T-helper 2 cell (primary cell): Measurements from ENCODE around the gene PPP1R12B.
"Not testable (repeated sequence)": the region's sequence is repeated elsewhere in the genome, so short reads cannot be mapped to it uniquely, and the experiment has no call there.

Experiments
- DNase-seq, 5 experiments: peaks; one replicate each; pipeline versions ENCODE4 v3.0.0 to v3.0.0-alpha.2; 2012 to 2022

Gene PPP1R12B

DNA sequence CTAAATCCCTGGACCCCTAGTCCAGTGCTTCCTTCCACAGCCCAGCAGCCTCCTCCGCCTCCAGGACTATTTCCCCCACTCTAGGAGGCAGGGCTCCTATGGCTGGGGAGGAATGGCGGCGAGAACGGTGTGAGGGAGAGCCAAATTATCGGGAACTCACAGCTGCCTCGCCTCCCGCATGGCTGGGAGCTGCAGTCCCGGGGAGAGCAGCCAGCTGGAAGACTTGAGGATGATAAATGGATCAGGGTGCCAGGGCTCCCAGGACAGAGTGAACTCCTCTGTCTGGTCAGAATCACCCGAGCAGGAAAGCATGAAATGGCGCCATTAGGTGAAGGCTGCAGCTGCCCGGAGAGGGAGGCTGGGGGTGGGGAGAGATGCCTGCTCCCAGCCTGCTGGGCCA lies 270.5 kb downstream of the PPP1R12B start:
- not testable (repeated sequence) for DNase-seq

- DNase-seq, result no peak
Measured at GRCh38 chr1:202619505-202619904, 271.0 kb downstream of the PPP1R12B start.

GRCh38 chr1:202620036-202620435 lies 271.5 kb downstream of the PPP1R12B start:
- not testable (repeated sequence) for DNase-seq

- DNase-seq, result no peak
Measured at GRCh38 chr1:202621446-202621845, 272.9 kb downstream of the PPP1R12B start.

GRCh38 chr1:202622388-202622787 lies 273.9 kb downstream of the PPP1R12B start:
- no peak for DNase-seq

GRCh38 chr1:202623075-202623474 lies 274.6 kb downstream of the PPP1R12B start:
- DNase-seq, result no peak

DNA sequence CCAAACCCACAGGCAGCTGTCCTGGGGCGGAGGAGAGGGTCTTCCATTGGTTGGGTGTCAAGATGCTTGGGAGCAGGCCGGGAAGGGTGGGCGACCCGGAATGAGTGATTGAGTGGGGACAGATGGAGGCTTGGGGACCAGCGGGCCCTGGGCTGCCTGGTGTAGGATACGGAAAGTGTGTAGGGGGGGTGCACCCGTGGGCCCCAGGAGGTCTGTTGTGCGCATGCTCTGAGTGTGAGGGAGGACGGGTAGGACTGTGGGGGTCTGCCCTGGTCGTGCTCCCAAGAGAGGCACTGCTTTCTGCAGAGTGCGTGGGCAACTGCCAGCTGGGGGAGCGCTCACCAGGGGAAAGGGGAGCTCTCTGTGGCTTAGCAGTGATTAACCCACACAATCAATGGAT lies 275.0 kb downstream of the PPP1R12B start:
- DNase-seq, result not testable (repeated sequence)

DNA sequence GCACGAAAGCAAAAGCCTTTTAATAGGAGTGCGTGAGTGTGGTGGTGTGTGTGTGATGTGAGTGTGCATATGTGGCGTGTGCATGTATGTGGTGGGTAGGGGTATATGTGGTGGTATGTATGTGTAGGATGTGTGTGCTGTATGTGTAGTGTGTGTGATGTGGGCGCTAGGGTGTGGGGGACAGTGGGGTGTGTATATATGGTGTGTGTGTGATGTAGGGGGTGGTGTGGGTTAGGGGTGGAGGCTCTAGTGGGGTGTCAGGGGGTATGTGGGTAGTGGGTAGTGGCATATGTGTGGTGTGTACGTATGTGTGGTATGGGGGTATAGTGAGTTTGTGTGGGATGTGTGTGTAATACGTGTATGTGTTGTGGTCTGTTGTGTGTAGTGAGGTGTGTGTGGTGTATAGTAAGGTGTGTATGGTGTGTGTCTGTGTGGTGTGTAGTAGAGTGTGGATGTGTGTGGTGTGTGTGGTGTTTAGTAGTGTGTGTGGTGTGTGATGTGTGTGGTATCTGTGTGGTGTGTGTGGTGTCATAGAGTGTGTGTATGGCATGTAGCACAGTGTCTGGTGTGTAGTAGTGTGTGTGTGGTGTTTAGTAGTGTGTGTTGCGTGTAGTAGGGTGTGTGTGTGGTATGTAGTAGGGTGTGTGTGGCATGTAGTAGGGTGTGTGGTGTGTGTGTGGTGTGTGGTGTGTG lies 275.7 kb downstream of the PPP1R12B start:
- DNase-seq, result peak in 1 of 5 experiments; percentile 16

- peak in 1 of 5 experiments; percentile 60 for DNase-seq
Measured at GRCh38 chr1:202624781-202625108, 276.2 kb downstream of the PPP1R12B start.

DNA sequence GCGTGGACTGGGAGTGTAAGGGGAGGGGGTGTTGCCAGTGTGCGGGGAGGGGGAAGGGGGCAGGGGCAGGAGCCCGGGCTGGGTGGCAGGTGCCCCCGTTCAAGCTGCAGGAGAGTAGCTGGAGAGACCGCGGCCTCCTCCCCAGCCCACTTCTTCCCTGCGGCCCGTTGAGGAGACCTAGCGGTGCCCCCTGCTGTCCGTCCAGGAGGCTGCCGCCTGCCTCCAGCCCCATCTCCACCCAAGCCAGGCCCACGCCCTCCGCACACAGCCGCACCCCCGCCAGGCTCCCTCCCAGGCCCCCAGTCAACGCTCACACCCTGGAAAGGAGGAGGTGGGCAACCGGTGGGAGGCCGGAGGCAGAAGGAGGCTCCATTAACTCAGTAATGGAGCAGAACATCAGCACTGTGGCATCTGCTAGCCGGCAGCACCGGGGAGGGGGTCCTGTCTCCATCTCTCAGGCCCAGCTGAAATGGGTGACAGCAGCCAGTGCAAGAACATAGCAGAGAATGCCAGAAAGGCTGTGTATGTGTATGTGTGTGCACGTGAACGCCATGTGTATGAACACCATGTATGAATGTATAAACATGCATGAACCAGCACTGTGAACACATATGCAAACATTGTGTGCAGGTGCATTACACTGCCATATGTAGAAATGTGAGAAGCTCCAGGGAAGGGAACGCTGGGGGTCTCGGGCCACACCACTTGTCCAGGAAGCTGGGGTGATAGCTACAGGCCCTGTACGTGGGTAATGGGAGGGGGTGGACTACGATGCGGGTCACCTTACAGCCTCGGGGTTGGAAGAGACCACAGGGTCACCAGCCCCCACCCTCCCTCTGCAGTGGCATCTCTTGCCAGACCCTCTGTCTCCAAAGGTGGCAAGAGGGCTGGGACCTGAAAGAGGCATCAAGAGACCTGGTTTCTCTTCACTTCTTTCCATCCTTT lies 277.2 kb downstream of the PPP1R12B start:
- DNase-seq, result peak in 4 of 5 experiments; percentile 28 to 71 (median 35)

- DNase-seq, result not testable (repeated sequence)
Measured at GRCh38 chr1:202627036-202627435, 278.5 kb downstream of the PPP1R12B start.

GRCh38 chr1:202627841-202628565 lies 279.5 kb downstream of the PPP1R12B start:
- DNase-seq, result no peak

DNA sequence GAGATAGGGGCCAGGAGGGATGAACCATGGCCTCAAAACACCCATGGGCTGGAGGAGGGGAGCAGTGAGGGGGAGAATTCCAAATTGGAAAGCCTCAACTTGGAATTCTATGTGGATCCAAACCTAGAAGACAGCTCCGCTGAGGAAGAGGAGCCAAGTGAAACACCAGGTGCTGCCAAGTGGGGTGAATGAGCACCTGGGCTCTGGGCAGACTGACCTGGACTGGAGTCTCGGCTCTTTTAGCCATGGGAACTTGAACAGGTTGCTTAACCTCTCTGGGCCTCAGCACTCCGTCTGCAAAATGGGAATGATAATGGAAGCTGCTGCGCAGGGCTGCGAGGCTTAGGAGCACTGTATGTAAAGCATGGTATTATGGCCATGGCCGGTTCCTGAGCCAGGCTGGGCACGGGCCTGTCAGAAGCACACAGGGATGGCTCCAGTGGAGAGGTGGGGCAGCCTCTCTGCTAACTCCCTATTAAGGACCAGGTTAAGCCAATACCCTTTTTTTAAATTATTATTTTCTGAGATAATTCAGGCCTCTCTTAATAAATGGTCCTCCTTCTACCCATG lies 280.2 kb downstream of the PPP1R12B start:
- no peak for DNase-seq

- DNase-seq, result peak in 2 of 5 experiments; percentile 72 to 85
Measured at GRCh38 chr1:202629257-202629811, 280.8 kb downstream of the PPP1R12B start.

DNA sequence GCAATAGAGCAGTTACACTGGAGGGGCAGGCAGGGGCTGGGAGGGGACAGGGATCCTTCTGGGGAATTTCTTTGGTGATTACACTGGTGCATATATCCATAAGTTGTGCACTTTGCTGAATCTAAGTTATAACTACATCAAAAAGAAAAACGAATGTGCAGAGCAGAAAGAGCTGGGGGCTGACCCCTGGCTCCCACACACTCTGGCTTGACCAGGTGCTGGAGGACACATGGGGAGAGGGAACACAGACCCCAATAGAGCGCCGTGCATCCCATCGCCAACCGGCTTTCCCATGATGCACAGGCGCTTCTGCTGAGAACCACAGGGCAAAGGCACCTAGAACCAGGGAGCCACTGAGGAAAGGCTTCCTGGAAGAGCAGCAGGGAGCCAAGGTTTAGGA lies 281.6 kb downstream of the PPP1R12B start:
- not testable (repeated sequence) for DNase-seq

- no peak for DNase-seq
Measured at GRCh38 chr1:202630541-202630940, 282.0 kb downstream of the PPP1R12B start.

DNA sequence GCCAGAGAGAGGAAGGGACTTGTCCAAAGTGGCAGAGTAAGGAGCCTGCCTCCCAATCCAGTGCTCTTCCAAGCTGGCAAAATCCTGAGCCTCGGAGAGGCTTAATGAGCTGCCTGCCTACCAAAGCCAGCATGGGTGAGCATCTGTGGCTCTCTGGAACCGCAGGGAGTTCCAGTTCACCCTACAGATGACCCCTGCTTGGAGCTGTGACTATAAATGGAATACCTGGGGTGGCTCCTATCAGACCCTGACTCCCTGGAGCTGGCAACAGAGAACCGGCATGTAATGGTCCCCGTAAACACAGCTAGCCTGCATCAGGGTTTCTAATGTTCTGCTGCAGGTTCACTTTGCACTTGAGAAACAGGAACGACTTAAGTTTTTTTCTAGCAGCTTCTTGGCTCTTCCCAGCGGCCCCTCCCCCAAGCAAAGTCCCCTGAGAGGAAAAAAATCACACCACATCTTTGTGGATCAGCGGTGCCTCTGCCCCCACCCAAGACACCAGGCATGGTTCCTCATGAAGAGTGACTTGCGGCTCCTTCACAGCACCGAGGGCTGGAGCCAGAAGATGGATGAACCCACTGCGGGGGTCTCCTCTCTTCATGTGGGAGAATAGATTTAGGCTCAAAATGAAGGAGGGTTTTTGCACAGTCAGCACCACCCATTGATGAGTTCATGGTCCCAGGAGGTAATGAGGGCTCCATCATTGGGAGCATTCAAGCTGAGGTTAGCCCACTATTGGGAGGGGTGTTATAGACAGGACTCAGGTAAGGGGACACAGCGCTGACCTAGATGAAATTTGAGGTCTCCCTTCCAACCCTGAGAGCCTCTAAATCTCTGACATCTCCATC lies 282.8 kb downstream of the PPP1R12B start:
- DNase-seq, result no peak

DNA sequence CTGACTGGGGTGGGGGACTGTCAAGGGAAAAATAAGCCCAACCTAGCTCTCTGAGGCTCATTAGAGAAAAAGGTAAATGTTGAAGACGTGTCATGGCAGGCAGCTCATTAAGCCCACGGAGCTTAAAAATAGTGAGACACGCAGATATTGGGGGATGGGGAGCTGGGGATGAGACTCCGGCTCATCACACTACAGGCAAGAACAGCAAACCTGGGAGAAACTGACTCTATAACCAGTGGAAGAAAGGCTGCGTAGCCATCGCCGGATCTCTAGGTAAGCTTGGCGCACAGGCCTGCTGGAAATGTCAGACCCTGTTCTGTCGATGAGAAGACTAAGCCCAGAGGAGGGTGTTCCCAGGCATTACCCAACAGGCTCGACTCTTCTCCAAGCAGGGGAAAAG lies 283.7 kb downstream of the PPP1R12B start:
- DNase-seq, result no peak

GRCh38 chr1:202636171-202636570 lies 287.7 kb downstream of the PPP1R12B start:
- DNase-seq, result not testable (repeated sequence)

DNA sequence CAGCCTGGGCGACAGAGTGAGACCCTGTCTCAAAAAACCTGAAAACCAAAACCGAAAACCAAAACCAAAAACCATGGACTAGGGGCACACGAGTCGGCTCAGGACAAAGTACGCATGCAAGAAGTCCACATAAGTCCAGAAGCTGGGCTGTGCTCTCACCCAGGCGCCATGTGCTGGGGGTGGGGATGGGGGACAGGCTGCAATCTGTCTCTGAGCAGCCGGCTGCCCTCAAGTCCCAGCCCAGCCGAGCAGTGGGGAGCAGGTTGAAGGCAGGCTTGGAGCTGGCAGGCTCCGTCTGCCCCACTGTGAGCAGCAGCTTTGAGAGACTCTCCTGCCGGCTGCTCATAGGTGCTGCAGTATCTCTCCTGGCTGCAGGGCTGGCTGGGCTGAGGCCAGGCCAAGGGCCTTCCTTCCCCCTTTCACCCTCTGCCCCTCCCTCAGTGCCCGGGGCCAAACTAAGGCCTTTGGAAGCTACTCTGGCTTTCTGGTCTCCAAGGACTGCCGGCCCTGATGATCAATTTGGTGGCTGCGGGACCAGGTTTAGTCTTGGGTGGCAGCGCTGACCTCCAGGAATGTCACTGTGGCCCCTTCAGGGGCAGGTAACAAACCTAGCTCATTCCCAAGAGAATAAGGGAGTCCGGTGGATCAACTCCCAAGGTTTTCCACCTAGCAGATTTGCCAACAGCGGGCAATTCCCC lies 289.0 kb downstream of the PPP1R12B start:
- not testable (repeated sequence) for DNase-seq
